HepG2 (cell line): Measurements from ENCODE around the gene CARD9. TPM values are rescaled to one million over a fixed set of nuclear protein-coding genes. Genes with fewer than 3 reads are reported as not detected.
A peak's percentile ranks its signal among the peaks of the same experiment; 100 is the strongest.

Experiments used
- CBX5 ChIP-seq: sonication (generic); formaldehyde crosslinking; IDR thresholded peaks from 2 replicates; pipeline ENCODE4 v1.4.0; 2020; ENCODE audit warnings: missing genetic modification reagents, borderline replicate concordance
- HDAC1 ChIP-seq: sonication (generic); formaldehyde crosslinking; IDR thresholded peaks from 2 replicates; pipeline ENCODE4 v1.5.1; 2020; ENCODE audit warnings: mild to moderate bottlenecking, missing genetic modification reagents
- KLF13 ChIP-seq: sonication (generic); formaldehyde crosslinking; IDR thresholded peaks from 2 replicates; pipeline ENCODE4 v1.4.0; 2020; ENCODE audit warnings: mild to moderate bottlenecking, missing genetic modification reagents
- NCOA5 ChIP-seq: sonication (generic); formaldehyde crosslinking; IDR thresholded peaks from 2 replicates; pipeline ENCODE4 v1.4.0; 2020; ENCODE audit warnings: missing genetic modification reagents
- SIX4 ChIP-seq: sonication (generic); formaldehyde crosslinking; IDR thresholded peaks from 2 replicates; pipeline ENCODE4 v1.4.0; 2020; ENCODE audit warnings: missing genetic modification reagents
- SPEN ChIP-seq: sonication (generic); formaldehyde crosslinking; IDR thresholded peaks from 2 replicates; pipeline ENCODE4 v1.5.1; 2020; ENCODE audit warnings: low read depth, mild to moderate bottlenecking, missing genetic modification reagents
- SRSF4 ChIP-seq: fragments of 200-400 bp; formaldehyde crosslinking; IDR thresholded peaks from one replicate; pipeline ENCODE4 v1.6.1; 2018; ENCODE audit warnings: mild to moderate bottlenecking, low read depth, low read length, moderate library complexity; ENCODE audit not compliant: poor library complexity, severe bottlenecking
- THAP9 ChIP-seq: sonication (generic); formaldehyde crosslinking; IDR thresholded peaks from 2 replicates; pipeline ENCODE4; 2020; ENCODE audit warnings: missing genetic modification reagents, mild to moderate bottlenecking, borderline replicate concordance
- TMF1 ChIP-seq: sonication (generic); formaldehyde crosslinking; IDR thresholded peaks from 2 replicates; pipeline ENCODE4 v1.8.1; 2022; ENCODE audit warnings: low read depth, missing genetic modification reagents
- TP53 ChIP-seq: sonication (generic); formaldehyde crosslinking; conservative IDR thresholded peaks from 2 replicates; pipeline ENCODE4 v1.4.0; 2020; ENCODE audit warnings: missing genetic modification reagents
- TRIM22 ChIP-seq: fragments of 450-650 bp; IDR thresholded peaks from 2 replicates; pipeline ENCODE4 v1.6.1; 2017
- ZBTB42 ChIP-seq: sonication (generic); formaldehyde crosslinking; IDR thresholded peaks from 2 replicates; pipeline ENCODE4 v1.5.0; 2020; ENCODE audit warnings: mild to moderate bottlenecking, missing genetic modification reagents
- ZNF224 ChIP-seq: sonication (generic); formaldehyde crosslinking; IDR thresholded peaks from 2 replicates; pipeline ENCODE4 v1.5.0; 2020; ENCODE audit warnings: mild to moderate bottlenecking, missing genetic modification reagents
- ZNF530 ChIP-seq: sonication (generic); formaldehyde crosslinking; IDR thresholded peaks from 2 replicates; pipeline ENCODE4 v1.5.0; 2020; ENCODE audit warnings: low read depth, mild to moderate bottlenecking, missing genetic modification reagents
- ZNF577 ChIP-seq: sonication (generic); formaldehyde crosslinking; IDR thresholded peaks from 2 replicates; pipeline ENCODE4 v1.4.0; 2020; ENCODE audit warnings: mild to moderate bottlenecking, low read depth, missing genetic modification reagents, borderline replicate concordance
- ZNF780A ChIP-seq: sonication (generic); formaldehyde crosslinking; IDR thresholded peaks from 2 replicates; pipeline ENCODE4 v1.8.0; 2022; ENCODE audit warnings: mild to moderate bottlenecking, missing genetic modification reagents, moderate library complexity
- ZNF841 ChIP-seq: sonication (generic); formaldehyde crosslinking; IDR thresholded peaks from 2 replicates; pipeline ENCODE4 v1.8.1; 2023; ENCODE audit warnings: missing genetic modification reagents, borderline replicate concordance
- polyA plus RNA-seq, 8 experiments: library from polyadenylated mRNA; depleted of rRNA in 3 of 8; stranded (reverse) in 7 of 8; unstranded in 1 of 8; fragments of >200 nt; fragmentation: Illumina TruSeq in 4 of 8; extraction: Trizol in 4 of 8; gene quantifications; 2 replicates each; pipeline versions ENCODE4 v1.2.1 to v1.2.3, GENCODE V29; 2011 to 2016; ENCODE audit warnings: low read depth in 4 of 8, missing spikeins in 1 of 8, mixed read lengths in 1 of 8; ENCODE audit not compliant: insufficient read depth in 1 of 8
- total RNA-seq, 5 experiments: library from RNA; depleted of rRNA; stranded (reverse); fragments of >200 nt; fragmentation: Illumina TruSeq; extraction: Trizol; gene quantifications; 2 replicates each; pipeline ENCODE4 v1.2.3, GENCODE V29; 2016; ENCODE audit warnings: low read depth in 1 of 5
- TF ChIP-seq, protein P1 (sequence below): sonication (generic); formaldehyde crosslinking; IDR thresholded peaks from 2 replicates; pipeline ENCODE4 v1.5.1; 2020; ENCODE audit warnings: missing genetic modification reagents, mild to moderate bottlenecking, borderline replicate concordance
- TF ChIP-seq, protein P2 (sequence below): sonication (generic); formaldehyde crosslinking; IDR thresholded peaks from 2 replicates; pipeline ENCODE4 v1.8.0; 2022; ENCODE audit warnings: missing genetic modification reagents, mild to moderate bottlenecking, moderate library complexity, borderline replicate concordance

The CARD9 gene
- total and polyA plus RNA-seq, 2 of the 13 experiments (the other 11 are each of a cell fraction or from before 2014, with no cell fraction given) = 3.3 to 7.4 TPM

DNA sequence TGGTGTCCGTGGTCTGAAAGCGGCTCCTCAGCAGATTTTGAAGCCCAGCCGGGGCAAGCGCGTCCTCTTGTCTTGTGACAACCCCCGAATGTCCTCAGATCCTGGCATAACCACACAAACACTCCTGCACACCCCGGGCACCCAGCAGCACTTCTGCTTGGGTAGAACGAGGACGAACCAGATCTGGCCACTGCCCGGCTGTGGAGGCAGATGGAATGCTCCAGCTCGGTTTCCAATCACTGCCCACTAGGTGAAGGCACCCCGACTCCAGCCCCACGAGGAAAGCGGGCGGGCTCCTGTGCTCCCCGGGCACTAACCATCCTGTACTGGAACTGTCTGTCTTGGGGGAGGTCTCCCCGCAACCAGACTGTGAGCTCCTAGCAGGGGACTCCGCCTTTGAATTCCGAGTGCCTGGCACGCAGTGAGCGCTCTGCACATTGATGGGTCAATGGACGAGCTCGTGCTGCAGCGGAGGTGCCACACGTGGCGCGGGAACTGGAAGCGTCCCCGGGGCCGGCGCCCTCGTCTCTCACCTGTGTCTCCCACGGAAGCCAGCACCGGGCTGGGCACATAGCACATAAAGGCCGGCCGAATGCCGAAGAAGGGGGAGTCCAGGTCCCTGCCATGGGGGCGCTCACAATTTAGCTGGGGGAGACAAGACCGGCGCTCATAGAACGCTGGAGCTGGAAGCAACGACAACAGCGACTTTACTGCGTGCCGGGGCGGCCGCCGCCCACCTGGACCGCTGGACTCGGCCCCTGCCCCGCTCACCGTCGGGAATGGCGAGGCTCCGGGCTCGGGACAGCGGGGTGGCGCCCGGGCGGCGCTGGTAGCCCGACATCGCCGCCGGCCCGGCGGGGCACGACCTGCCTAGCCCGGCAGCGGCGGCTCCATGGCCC is 36.3 kb upstream of the CARD9 start (continued):
- no peak for TF ChIP-seq HDAC1
- TF ChIP-seq KLF13 = 0 out of 2 replicates have a peak, but pooled peaks have one; percentile 42
- no peak for TF ChIP-seq TMF1 (CRISPR knock-in tag)
- no peak for TF ChIP-seq ZNF224 (CRISPR knock-in tag)
- TF ChIP-seq TRIM22 = no peak
- no peak for TF ChIP-seq THAP9 (CRISPR knock-in tag)
- TF ChIP-seq NCOA5 (CRISPR knock-in tag) = no peak
- TF ChIP-seq TP53 (CRISPR knock-in tag) = peak; percentile 78; the same call in 1 of the 2 replicates
- TF ChIP-seq ZBTB42 (CRISPR knock-in tag) = 0 out of 2 replicates have a peak, but pooled peaks have one; percentile 34
- TF ChIP-seq SRSF4 = no peak
- TF ChIP-seq SPEN (CRISPR knock-in tag) = no peak
- TF ChIP-seq ZNF780A = no peak
- TF ChIP-seq ZNF577 (CRISPR knock-in tag) = no peak
- TF ChIP-seq SIX4 (CRISPR knock-in tag) = no peak
- TF ChIP-seq, protein P1, sequence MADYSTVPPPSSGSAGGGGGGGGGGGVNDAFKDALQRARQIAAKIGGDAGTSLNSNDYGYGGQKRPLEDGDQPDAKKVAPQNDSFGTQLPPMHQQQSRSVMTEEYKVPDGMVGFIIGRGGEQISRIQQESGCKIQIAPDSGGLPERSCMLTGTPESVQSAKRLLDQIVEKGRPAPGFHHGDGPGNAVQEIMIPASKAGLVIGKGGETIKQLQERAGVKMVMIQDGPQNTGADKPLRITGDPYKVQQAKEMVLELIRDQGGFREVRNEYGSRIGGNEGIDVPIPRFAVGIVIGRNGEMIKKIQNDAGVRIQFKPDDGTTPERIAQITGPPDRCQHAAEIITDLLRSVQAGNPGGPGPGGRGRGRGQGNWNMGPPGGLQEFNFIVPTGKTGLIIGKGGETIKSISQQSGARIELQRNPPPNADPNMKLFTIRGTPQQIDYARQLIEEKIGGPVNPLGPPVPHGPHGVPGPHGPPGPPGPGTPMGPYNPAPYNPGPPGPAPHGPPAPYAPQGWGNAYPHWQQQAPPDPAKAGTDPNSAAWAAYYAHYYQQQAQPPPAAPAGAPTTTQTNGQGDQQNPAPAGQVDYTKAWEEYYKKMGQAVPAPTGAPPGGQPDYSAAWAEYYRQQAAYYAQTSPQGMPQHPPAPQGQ (CRISPR knock-in tag) = no peak
- no peak for TF ChIP-seq ZNF841 (CRISPR knock-in tag)
- no peak for TF ChIP-seq CBX5 (CRISPR knock-in tag)
- TF ChIP-seq ZNF530 (CRISPR knock-in tag) = no peak
- TF ChIP-seq, protein P2, sequence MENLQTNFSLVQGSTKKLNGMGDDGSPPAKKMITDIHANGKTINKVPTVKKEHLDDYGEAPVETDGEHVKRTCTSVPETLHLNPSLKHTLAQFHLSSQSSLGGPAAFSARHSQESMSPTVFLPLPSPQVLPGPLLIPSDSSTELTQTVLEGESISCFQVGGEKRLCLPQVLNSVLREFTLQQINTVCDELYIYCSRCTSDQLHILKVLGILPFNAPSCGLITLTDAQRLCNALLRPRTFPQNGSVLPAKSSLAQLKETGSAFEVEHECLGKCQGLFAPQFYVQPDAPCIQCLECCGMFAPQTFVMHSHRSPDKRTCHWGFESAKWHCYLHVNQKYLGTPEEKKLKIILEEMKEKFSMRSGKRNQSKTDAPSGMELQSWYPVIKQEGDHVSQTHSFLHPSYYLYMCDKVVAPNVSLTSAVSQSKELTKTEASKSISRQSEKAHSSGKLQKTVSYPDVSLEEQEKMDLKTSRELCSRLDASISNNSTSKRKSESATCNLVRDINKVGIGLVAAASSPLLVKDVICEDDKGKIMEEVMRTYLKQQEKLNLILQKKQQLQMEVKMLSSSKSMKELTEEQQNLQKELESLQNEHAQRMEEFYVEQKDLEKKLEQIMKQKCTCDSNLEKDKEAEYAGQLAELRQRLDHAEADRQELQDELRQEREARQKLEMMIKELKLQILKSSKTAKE = 0 out of 2 replicates have a peak, but pooled peaks have one; percentile 26
